COLO829 (cell line): ENCODE measurements around the gene NUTF2.

Source experiments
- DNase-seq: peaks from one replicate; pipeline ENCODE4 v3.0.0; 2012; ENCODE audit warnings: low spot score

Gene NUTF2

DNA sequence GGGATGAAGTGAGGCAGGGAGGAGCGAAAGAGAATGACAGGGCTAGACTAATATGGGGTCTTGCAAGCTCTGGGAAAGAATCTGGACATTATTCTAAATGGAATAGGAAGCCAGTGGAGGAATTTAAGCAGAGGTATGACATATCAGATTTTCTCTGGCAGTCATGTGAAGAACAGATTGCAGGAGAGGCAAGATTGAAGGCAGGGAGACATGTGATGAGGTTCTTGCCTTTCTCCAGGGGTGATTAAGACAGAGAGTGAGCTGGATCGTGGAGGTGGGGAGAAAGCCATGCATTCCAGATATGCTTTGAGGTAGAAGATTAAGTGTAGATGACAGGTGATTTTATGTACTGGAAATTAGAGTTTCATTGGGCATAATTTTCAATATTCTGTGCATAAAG lies 8.9 kb upstream of the NUTF2 start:
- no peak for DNase-seq

DNA sequence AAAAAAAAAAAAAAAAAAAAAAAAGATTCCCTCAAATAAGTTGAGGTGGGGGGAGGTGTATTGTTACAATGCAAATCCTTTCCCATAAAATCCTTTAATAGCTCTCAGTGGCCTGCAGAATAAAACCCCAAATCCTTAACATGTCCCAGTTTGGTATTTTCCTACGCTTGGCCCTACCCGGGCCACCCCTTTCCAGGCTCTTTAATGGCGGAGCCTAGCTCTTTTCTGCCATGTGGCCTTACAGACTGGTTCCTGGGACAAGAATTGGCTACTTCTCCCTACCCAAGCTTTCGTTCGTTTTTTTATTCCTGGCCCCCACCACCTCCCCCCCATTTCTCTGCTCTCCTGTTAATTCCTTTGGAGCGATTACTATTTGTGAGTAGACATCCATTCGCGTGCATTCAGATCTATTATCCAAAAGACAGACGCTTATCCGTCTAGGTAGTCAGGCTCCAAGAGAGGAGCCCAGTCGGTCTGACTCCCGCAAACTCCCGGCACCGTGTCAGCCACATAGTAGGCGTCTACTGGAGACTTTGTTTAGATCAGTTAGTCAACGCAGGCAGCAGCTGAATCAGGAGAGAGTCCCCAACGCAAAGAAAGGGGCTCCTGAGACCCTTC lies 5.4 kb upstream of the NUTF2 start:
- no peak for DNase-seq

DNA sequence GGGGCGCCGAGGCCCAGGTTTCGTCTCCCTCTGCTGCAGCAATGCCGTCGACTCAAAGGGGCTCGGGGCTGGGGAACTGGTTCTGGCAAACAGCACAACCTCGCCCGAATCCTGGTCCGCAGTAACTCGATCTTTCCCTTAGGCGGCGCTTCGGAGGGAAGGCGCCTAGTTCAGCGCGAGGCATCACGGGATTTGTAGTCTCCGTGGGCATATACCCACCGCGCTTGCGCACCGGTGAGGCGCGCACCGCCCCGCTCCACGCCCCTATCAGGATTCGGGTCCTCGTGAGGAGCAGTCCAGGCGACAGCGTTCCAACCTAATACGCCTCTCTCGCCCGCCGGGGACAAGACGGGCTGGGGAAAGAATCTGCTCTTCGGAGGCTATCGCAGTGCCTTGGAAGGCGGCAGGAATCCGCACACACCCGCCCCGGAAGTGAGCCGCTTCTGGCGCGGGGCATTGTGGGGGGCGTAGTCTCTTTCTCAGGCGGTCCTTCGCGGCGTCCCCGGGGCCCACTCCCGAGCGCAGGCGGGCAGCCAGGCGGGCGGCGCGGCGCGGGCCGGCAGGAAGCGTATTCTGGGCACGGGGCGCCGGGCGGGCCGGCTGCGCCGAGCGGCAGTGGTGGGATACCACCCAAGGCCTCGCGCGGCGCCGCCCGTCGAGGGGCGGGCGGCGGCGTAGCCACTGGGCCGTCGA lies 4.8 kb upstream of the NUTF2 start, which contains the start of gene THAP11:
Gene THAP11, plus strand, starts transcription at position 505 of the 693 bp plus-strand sequence. CDS start 235 bp downstream, outside the sequence.
- DNase-seq = peak; percentile 86

DNA sequence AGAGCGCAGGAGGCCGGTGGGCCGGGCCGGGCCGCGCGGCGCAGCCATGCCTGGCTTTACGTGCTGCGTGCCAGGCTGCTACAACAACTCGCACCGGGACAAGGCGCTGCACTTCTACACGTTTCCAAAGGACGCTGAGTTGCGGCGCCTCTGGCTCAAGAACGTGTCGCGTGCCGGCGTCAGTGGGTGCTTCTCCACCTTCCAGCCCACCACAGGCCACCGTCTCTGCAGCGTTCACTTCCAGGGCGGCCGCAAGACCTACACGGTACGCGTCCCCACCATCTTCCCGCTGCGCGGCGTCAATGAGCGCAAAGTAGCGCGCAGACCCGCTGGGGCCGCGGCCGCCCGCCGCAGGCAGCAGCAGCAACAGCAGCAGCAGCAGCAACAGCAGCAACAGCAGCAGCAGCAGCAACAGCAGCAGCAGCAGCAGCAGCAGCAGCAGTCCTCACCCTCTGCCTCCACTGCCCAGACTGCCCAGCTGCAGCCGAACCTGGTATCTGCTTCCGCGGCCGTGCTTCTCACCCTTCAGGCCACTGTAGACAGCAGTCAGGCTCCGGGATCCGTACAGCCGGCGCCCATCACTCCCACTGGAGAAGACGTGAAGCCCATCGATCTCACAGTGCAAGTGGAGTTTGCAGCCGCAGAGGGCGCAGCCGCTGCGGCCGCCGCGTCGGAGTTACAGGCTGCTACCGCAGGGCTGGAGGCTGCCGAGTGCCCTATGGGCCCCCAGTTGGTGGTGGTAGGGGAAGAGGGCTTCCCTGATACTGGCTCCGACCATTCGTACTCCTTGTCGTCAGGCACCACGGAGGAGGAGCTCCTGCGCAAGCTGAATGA lies 4.0 kb upstream of the NUTF2 start:
- no peak for DNase-seq

DNA sequence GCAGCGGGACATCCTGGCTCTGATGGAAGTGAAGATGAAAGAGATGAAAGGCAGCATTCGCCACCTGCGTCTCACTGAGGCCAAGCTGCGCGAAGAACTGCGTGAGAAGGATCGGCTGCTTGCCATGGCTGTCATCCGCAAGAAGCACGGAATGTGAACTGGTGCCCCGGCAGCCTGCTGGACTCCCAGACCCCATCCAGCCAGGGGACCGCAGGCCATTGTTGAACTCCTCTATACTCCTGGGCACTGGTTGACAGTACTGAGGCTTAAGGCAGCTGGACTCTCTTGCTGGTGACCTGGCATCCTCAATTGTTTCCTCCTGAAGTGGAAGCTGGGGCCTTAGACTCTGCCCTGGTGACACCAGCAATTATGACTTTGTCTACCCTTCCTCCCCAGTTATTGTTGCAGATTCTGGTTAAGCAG lies 3.4 kb upstream of the NUTF2 start:
- DNase-seq = no peak

DNA sequence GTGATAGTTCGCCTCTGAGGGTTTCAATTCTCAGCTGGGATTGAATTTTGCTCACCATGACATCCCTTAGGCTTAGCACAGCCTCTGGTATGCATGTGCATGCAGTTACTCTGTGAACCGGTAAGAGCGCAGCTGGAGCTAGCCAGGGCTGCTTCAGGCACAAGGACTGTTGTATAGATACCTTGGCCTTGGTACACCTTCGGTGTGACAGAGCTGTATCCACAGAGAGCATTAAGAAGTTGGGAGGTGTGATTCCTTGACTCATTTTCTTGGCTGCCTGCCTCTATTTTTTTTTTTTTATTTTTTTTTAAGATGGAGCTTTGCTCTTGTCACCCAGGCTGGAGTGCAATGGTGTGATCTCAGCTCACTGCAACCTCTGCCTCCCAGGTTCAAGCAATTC lies 2.2 kb upstream of the NUTF2 start:
- DNase-seq = no peak

DNA sequence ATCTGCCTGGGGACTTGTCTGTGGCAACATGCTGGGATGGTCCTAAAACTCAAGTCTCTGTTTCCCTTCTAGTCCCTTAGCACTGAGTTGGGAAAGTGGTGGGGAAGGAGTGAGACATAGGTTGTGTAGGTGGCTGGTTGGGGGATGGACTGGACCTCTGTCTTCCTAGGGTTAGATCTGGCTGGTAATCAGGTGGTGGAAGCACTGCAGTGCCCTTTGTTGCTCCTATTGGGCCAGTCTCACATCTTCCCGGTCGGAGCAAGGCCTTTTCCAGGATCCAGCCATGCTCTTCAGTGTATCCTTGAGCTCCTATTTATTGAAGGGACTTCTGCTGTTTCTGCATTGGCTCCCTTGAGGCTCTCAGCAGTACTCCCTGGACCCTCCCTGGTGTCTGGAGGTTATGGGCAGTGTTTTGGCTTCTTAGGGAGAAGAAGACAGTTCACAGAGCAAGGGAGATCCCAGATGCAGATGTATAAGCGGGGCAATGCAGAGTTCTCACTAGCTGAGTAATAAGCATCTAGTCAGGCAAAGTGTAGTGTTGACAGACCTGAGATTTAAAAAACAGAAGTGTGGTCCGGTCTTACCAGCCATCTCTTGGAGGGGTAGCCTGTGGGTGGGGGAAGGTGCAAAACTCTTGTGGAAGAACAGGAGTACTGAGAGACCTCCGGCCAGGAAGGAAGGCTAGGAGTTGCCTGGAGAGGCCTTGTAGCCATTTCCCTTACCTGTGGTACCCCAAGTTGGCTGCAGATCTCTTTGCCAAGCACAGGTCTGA lies 1.3 kb upstream of the NUTF2 start:
- no peak for DNase-seq

DNA sequence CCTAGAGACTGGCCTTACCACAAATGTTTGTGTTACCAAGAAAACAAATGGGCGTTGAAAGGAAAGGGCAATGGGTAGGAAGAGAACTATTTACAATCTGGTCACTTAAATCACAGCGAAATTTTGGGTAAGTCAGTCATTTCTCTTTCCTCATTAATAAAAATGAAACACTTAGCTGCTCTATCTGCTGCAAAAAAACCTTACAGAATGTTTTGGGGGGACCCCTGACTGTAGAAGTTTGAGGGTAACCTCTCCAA lies 742 bp upstream of the NUTF2 start:
- no peak for DNase-seq

DNA sequence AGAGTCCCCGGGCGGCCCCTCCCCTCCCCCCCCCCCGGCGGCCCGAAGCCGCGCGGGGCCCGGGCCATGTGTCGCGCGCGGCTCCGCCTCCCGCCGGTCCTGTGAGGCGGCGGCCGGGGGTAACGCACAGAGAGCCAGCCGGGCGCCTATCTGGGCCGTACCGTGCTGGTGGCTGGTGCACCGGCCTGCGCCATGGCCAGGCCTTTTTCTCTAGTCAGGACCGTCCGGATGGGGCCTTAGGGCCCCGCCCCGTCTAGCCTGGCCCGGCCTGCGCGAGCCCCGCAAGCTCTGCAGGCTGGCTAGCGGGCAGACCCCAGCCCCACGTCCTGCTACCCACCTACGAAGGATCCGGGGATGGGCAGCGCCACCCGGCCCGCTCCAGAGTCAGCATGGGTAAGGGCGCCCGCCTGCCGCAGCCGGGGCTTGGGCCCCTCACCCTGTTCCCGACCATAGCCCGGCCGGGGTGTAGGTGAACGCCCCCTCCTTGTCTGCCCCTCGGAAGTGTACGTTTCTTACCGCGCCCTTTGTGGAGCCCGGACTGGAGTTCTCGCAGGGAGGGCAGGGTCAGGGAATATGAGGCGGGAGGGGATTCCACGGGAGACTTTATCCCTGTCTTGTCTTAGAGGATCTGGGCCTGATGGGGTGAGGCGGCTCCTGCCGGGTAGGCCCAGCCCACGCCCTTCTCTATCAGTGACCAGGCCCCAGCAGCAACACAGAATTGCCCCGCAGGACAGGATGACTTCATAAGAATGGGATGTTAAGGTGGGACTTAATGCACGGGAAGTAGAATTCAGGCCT lies 530 bp downstream of the NUTF2 start, which contains the start of gene CENPT:
Gene CENPT, minus strand, starts transcription at position 630 of the 798 bp plus-strand sequence. CDS start 13,834 bp downstream, outside the sequence.
- DNase-seq = no peak

DNA sequence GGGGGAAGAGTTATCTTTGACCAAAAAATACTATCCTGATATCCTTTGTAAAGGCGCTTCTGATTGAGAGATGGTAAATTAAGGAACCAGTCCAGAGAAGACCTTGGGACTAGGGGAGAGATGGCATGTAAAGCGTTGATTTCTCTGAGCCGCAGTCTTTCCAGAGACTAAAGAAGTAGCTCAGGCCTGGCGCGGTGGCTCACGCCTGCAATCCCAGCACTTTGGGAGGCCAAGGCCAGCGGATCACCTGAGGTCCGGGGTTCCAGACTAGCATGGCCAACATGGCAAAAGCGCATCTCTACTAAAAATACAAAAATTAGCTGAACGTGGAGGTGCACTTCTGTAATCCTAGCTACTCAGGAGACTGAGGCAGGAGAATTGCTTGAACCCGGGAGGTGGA lies 1.4 kb downstream of the NUTF2 start:
- no peak for DNase-seq

DNA sequence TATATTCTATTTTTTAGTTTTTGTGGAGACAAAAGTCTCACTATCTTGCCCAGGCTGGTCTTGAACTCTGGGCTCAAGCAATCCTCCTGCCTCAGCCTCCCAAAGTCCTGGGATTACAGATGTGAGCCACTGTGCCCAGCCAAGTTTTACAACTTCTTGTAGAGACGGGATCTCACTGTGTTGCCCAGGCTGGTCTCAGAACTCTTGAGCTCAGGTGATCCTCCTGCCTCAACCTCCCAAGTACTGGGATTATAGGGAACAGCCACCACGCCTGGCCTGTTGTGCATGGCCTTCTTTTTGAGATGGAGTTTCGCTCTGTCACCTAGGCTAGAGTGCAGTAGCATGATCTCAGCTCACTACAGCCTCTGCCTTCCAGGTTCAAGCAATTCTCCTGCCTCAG lies 6.9 kb downstream of the NUTF2 start:
- DNase-seq = no peak

DNA sequence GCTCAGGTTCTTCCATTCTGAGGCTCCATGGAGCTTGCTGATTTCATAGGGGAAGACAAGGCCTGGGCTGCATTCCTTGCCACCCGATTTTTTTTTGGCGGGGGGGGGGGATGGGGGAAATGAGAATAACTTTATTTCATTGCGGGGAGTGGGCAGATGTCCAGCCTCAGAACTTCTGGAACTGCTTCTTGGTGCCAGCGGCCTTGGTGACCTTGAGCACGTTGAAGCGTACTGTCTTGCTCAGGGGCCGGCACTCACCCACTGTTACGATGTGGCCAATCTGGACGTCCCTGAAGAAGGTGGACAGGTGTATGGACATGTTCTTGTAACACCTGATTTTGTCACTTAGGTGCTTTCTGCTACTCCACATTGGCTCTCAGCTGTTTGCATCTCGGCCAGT lies 9.1 kb downstream of the NUTF2 start:
- DNase-seq = no peak

DNA sequence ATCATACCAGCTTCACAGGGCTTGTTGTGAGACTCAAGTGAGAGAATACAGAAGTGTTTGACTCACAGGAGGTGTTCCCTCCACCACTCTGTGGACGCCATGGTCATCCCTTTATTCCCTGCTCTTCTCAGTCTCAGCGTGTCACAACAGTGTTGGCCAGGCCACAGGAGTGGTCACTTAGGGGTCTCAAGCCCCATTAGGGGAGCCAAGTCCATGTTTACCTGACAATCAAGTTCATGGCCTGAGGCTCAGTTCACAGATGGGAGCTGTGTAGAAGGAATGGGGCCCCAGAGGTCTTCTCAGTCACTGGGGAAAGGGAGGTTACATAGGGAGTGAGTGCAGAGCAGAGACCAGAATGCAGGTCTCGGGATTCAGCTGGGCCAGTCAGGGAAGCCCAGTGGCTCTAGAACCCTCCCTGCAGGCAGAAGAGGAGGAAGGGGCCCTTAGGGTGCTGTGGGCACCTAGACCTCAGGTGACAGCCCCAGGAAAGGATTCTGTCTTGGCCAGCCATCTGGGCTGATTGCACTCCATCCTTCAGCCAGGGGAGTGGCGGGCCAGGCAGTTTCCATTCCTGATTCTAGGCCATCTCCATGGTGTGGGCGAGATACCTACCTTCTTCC lies 10.3 kb downstream of the NUTF2 start:
- no peak for DNase-seq

DNA sequence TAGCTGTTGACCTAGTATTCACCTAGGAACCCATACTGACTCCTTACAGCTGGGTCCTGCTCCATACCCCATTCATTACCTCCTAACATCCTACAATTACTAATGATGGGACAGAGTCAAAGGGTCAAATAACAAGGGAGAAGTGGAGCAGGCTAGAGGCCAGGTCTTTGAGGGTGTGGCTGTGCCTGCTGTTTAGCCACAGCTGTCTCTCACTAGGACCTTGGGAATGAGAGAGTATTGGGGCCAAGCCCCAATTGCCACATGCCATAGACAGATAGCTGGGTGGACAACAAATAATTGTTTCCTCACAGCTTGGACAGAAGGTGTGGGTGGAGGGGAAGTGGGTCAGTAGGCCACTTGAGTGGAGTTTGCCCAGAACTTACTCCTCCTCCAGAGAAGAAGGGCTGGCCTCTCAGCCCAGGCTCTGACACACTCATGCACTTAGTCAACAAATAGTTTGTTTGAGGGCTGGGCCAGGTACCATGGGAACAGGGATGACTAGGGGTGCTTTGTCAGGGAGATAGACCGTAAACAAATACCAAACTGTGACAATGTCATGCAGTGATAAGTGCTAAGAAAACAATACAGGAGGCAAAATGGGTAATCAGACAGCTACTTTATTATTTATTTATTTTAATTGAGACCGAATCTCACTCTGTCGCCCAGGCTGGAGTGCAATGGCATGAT lies 11.0 kb downstream of the NUTF2 start:
- DNase-seq = peak; percentile 74

DNA sequence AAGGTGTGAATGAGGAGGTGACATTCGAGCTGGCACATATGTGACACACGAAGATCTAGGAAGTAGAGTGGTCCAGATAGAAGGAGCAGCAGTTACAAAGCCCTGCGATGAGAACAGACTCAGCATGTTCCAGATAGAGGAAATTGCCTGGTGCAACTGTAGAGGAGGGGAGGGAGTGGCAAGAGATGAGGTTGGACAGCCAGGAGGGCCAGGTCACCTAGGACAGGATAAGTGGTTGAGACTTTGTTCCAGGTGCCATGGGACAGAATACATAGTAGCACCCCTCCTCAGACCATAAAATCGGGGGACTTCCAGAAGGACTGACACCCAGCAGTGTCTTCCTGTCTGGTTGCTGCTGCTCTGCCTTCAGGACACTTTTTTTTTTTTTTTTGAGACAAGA lies 11.8 kb downstream of the NUTF2 start:
- no peak for DNase-seq

DNA sequence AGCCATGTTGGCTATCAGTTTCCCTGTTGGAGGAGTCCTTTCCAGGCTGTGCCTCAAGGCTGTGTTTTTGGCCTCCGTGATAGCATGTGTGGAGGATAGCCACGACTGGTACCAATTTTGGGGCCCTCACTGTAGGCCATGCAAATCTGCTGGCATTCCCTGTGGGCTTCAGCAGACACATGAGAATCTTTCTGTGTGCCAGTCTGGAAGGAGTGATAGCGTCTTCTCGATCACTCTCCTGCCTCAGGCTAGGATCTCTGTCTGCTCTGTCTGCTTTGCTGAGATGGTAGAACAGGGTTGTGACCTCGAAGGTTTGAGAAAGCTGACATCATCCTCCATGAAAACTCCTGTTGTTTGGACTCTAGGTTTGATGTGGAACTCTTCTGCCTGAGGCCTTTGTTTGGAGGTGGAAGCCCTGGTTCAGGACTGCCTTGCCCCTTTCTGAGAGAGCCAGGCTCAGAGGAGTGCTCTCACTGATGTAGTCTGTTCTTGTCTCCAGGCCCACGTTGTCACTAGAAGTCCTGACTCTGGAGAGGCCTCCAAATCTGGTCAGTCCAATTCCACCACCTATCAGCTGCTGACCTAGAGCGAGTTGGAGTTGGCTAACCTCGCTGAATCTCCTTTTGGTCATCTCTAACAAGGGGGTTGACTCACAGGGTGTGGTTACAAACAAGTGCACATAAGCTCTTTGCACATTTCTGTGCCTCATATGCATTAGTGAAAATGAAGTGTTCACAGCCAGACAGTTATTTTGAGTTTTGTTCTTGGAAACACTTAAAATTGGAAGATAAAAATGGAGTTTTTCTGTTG lies 14.1 kb downstream of the NUTF2 start:
- peak; percentile 55 for DNase-seq

DNA sequence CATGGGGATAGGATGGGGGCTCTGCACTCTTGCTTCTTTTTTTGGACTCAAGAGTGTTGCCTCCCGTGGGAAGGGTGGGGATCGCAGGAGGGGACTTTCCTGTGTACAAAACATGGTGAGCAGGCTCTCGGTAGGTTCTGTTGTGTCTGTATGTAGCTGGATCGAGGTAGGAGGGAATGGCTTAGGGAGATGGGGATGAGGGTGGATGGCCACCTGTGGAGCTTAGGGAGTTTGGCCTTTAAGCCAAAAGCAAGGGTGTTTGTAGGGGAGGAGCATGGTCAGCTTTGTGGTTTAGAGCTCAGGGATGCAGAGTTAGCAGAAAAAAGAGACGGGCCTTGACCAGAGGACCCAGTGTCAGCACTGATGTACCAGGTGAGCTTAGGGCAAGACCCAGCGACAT lies 15.1 kb downstream of the NUTF2 start:
- no peak for DNase-seq

DNA sequence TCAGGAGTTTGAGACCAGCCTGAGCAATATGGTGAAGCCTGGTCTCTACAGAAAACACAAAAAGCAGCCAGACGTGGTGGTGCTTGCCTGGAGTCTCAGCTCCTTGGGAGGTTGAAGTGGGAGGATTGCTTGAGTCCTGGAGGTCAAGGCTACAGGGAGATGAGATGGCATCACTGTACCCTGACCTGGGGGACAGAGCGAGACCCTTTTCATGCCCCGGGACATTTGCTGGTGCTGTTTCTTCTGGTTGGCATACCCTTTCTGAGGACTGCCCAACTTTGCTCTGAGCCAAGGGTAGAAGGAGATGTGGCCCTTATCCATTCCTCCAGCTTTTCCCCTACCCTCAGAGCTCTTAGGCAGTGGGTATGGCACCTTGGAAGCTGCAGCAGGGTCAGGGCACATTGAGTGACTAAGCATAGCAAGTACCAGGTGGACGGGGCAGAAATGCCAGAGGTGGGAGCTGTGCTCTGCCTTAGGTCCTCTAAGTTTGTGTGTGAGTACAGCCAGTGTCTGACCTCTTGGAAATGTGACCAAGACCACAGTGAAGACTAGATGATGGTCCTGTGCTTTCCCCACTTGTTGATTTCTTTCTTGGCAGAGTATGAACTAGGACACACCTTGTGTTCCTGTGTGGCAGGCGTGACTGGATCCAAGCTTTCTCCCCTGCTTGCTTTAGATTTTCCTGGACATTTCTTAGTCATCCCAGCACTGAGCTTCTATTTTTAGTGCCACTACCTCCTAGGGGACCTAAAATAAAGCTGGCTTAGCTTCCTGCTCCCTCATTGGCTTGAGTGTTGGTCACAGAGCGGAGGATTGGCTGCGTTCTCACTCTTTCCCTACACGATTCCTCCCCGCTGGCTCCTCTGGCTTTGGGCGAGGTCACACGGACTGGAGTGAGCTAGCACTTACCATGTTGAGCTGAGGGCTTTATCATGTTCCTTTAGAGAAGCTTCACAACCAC lies 16.2 kb downstream of the NUTF2 start:
- DNase-seq = no peak
